OCI-LY7 (cell line): ENCODE measurements around the gene TACR1. TPM values are rescaled to one million over a fixed set of nuclear protein-coding genes. Genes with fewer than 3 reads are reported as not detected.

Experiments used
- BruUV-seq: library from RNA; stranded (reverse); fragments of 400-500 nt; replicated peaks from 2 replicates; lab custom pipeline; 2021; lab: Mats Ljungman, UMichigan
- CTCF ChIA-PET: fragments of 300-600 bp; sonication (Branson Sonifier 250); formaldehyde crosslinking; loops from one replicate; lab custom pipeline; 2022; ENCODE audit warnings: antibody characterized with exemption; ENCODE audit not compliant: unreplicated experiment; lab: Charles Lee
- POLR2A ChIA-PET: fragments of 300-600 bp; sonication (Branson Sonifier 250); formaldehyde crosslinking; loops from one replicate; lab custom pipeline; 2022; ENCODE audit warnings: antibody characterized with exemption; lab: Charles Lee
- DNase-seq: peaks from one replicate; pipeline ENCODE4 v3.0.0-alpha.2; 2015; ENCODE audit warnings: low spot score
- H2AFZ ChIP-seq: fragments of 200-600 bp; sonication (generic), shearing (Covaris generic); 2 replicates; pipeline ENCODE4 v1.6.1; 2014; ENCODE audit warnings: mild to moderate bottlenecking, antibody characterized with exemption, low read length, moderate library complexity
- H3K27ac ChIP-seq: fragments of 200-600 bp; sonication (generic); 2 replicates; pipeline ENCODE4 v1.5.1; 2014; ENCODE audit warnings: mixed run types, low read depth, mild to moderate bottlenecking, moderate library complexity, low read length, inconsistent platforms; ENCODE audit not compliant: poor library complexity, severe bottlenecking
- H3K36me3 ChIP-seq: fragments of 200-600 bp; sonication (generic); 2 replicates; pipeline ENCODE4 v1.6.1; 2014; ENCODE audit warnings: mild to moderate bottlenecking, antibody characterized with exemption, low read length, moderate library complexity, mixed read lengths; ENCODE audit not compliant: insufficient read depth
- H3K4me1 ChIP-seq: fragments of 200-600 bp; sonication (generic); 2 replicates; pipeline ENCODE4 v1.5.1; 2014; ENCODE audit warnings: mild to moderate bottlenecking, low read length; ENCODE audit not compliant: insufficient read depth, poor library complexity, severe bottlenecking
- H3K4me2 ChIP-seq: fragments of 200-600 bp; sonication (generic); 2 replicates; pipeline ENCODE4 v1.6.1; 2014; ENCODE audit warnings: mild to moderate bottlenecking, low read length
- H3K4me3 ChIP-seq: fragments of 200-600 bp; sonication (generic); 2 replicates; pipeline ENCODE4 v1.5.1; 2014; ENCODE audit warnings: mild to moderate bottlenecking, low read depth, low read length; ENCODE audit not compliant: poor library complexity, severe bottlenecking
- H3K79me2 ChIP-seq: fragments of 200-600 bp; sonication (generic); 2 replicates; pipeline ENCODE4 v1.6.1; 2016; ENCODE audit warnings: low read depth, mild to moderate bottlenecking, low read length, moderate library complexity, mixed read lengths; ENCODE audit not compliant: insufficient read depth
- H3K9me2 ChIP-seq: fragments of 200-600 bp; sonication (generic); 2 replicates; pipeline ENCODE4 v1.6.1; 2016; ENCODE audit warnings: mild to moderate bottlenecking, low read length, mixed read lengths; ENCODE audit not compliant: insufficient read depth
- H3K9me3 ChIP-seq: fragments of 200-600 bp; sonication (generic); 2 replicates; pipeline ENCODE4 v1.6.1; 2014; ENCODE audit warnings: mild to moderate bottlenecking, mixed run types, low read length, mixed read lengths
- H4K20me1 ChIP-seq: fragments of 200-600 bp; sonication (generic); 2 replicates; pipeline ENCODE4 v1.6.1; 2014; ENCODE audit warnings: mild to moderate bottlenecking, antibody characterized with exemption, low read length, moderate library complexity, mixed read lengths; ENCODE audit not compliant: insufficient read depth
- CTCF ChIP-seq: fragments of 200-600 bp; sonication (generic); conservative IDR thresholded peaks from 2 replicates; pipeline ENCODE4 v1.5.1; 2014; ENCODE audit warnings: mild to moderate bottlenecking, antibody characterized with exemption, low read length, moderate library complexity, mixed read lengths
- EZH2phosphoT487 ChIP-seq: fragments of 200-600 bp; sonication (generic); IDR thresholded peaks from 2 replicates; pipeline ENCODE4 v1.6.1; 2018; ENCODE audit warnings: low read depth, borderline replicate concordance, mild to moderate bottlenecking, mixed run types, antibody characterized with exemption, low read length, moderate library complexity, mixed read lengths
- intact Hi-C: fragments of 100-400 bp; cut with micrococcal nuclease; formaldehyde crosslinking; loops from one replicate; pipeline ENCODE4 v1.10.0; 2022; ENCODE audit not compliant: unreplicated experiment
- total RNA-seq, 2 experiments: library from RNA; depleted of rRNA in 1 of 2; stranded (reverse); fragments of >200 nt in 1 of 2; shearing (Covaris generic) in 1 of 2; gene quantifications; 2 replicates each; pipeline ENCODE4 v1.2.3, GENCODE V29; 2014 to 2022

TACR1 gene
- total RNA-seq, 2 experiments from 2014 or later: not detected

DNA sequence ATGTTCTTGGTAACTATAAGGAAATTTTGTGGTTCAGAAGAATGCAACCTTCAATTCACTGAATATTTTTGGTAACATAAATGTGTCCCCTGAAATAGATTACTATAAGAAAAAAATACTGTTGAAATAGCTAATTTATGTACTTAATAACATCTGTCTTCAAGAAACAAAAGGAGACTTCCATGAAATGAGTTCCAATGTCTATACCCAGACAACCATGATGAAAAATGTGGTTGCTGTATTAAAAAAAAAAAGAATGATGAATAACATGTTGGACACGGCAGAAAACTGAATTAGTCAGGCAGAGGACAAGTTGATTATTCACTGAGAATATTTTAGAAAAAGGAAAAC lies 98.5 kb downstream of the TACR1 start:
- no peak overlapping the region for H3K27ac ChIP-seq
- no peak overlapping the region for H3K4me3 ChIP-seq
- no peak for DNase-seq
- TF ChIP-seq EZH2phosphoT487: no peak
- no peak for TF ChIP-seq CTCF
- ChIA-PET POLR2A (interaction anchor here (0.7 to 0.8 kb wide), 2 partner anchors 12 to 202 kb away, joined by 3 read pairs; no protein-coding TSS in a partner anchor), CTCF (no interaction called here)
- H3K9me2 ChIP-seq: no peaks in the 10 kb centered on the region
- no peak overlapping the region for H2AFZ ChIP-seq
- no peaks in the 10 kb centered on the region for H3K79me2 ChIP-seq
- no peaks in the 10 kb centered on the region for H3K4me1 ChIP-seq
- H3K9me3 ChIP-seq: no peaks in the 10 kb centered on the region
- intact Hi-C loops: no loop called here
- no peaks in the 10 kb centered on the region for H3K36me3 ChIP-seq
- H4K20me1 ChIP-seq: no peaks in the 10 kb centered on the region
- BruUV-seq: no TSS peak
- no peak overlapping the region for H3K4me2 ChIP-seq

DNA sequence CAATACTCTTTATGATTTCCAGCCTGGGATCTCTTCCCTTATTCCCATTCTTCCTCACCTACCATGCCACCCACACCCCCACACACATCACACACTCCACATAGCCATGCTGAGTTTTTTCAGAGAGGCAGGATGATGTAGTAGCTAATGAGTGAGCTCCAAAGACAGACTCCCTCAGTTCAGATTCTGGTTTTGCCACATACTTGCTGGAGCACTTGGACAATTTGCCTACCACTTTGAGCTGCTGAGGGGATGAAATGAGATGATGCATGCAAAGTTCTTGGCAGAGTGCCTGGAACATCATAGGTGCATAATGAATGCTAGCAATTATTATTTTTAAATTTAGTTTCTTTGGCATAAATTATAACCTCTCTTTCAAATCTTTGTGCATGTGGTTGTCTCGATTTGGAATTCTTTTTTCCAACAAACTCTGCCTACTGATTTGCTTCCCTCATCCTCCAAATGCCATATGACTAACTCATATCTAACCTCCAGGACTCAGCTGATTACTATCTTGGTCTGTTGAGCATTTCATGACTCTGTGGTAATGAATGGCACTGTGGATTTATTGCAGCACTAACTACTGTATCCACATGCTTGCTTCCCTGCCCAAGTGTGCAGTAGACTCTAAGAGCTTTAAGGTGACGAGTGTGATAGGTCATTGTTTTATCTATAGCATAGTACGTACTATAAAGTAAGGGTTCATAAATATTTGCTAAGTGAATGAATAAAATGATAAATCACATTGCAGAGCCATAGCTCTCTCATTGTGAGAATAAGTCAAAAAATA lies 99.1 kb downstream of the TACR1 start:
- Histone ChIP-seq H3K4me2 (no peak overlapping the region), H3K9me3 (no peaks in the 10 kb centered on the region), H2AFZ (no peak overlapping the region), H3K27ac (no peak overlapping the region), H3K36me3 (no peaks in the 10 kb centered on the region), H3K4me3 (no peak overlapping the region), H4K20me1 (no peaks in the 10 kb centered on the region), H3K4me1 (no peaks in the 10 kb centered on the region), H3K9me2 (no peaks in the 10 kb centered on the region), H3K79me2 (no peaks in the 10 kb centered on the region)
- no TSS peak for BruUV-seq
- intact Hi-C loops: no loop called here
- TF ChIP-seq CTCF: no peak
- TF ChIP-seq EZH2phosphoT487: no peak
- no peak for DNase-seq
- CTCF ChIA-PET: no interaction called here
- POLR2A ChIA-PET: interaction anchor here (0.7 kb wide), 1 partner anchor 202 kb away, joined by 3 read pairs; no protein-coding TSS in a partner anchor

- CTCF ChIA-PET: no interaction called here
- H4K20me1 ChIP-seq: no peaks in the 10 kb centered on the region
Observed at GRCh38 chr2:75099521-75099922, 99.8 kb downstream of the TACR1 start.

More at GRCh38 chr2:75099521-75099922, 99.8 kb downstream of the TACR1 start:
- no peak overlapping the region for H3K4me2 ChIP-seq
- H2AFZ ChIP-seq: no peak overlapping the region
- no peaks in the 10 kb centered on the region for H3K79me2 ChIP-seq
- TF ChIP-seq EZH2phosphoT487: no peak
- no peak for TF ChIP-seq CTCF
- POLR2A ChIA-PET: no interaction called here
- no peak overlapping the region for H3K27ac ChIP-seq
- no peaks in the 10 kb centered on the region for H3K36me3 ChIP-seq
- DNase-seq: no peak
- H3K4me3 ChIP-seq: no peak overlapping the region
- no TSS peak for BruUV-seq
- H3K9me3 ChIP-seq: no peaks in the 10 kb centered on the region
- no peaks in the 10 kb centered on the region for H3K9me2 ChIP-seq
- H3K4me1 ChIP-seq: no peaks in the 10 kb centered on the region
- intact Hi-C loops: loop anchor here (10.0 kb wide), 1 partner anchor 305 kb away; no protein-coding TSS in a partner anchor
